Thyroid gland (tissue), 4 donors: Measurements from ENCODE around the gene ABR. TPM values are rescaled to one million over a fixed set of nuclear protein-coding genes. Genes with fewer than 3 reads are reported as not detected.

Experiments used
- DNase-seq, 2 donors: peaks; one replicate each; pipeline ENCODE4 v3.0.0-alpha.2; 2019
- H3K27ac ChIP-seq, 3 donors: fragments of 200-600 bp; sonication (generic); 1 replicate in 2 of 3; 2 replicates in 1 of 3; pipeline ENCODE4 v1.5.1; 2016 to 2019; ENCODE audit warnings: mild to moderate bottlenecking in 1 of 3, moderate library complexity in 1 of 3
- H3K27me3 ChIP-seq: fragments of 200-600 bp; sonication (generic); one replicate; pipeline ENCODE4 v1.5.1; 2019
- H3K36me3 ChIP-seq, 2 donors: fragments of 200-600 bp; sonication (generic); one replicate each; pipeline ENCODE4 v1.5.1; 2016 to 2019
- H3K4me1 ChIP-seq, 2 donors: fragments of 200-600 bp; sonication (generic); one replicate each; pipeline ENCODE4 v1.5.1; 2017 to 2019
- H3K4me3 ChIP-seq, 3 donors: fragments of 200-600 bp; sonication (generic); replicated peaks in 1 of 3; 1 replicate in 2 of 3; 2 replicates in 1 of 3; pipeline ENCODE4 v1.5.1; 2016; ENCODE audit warnings: mild to moderate bottlenecking in 1 of 3
- H3K9me3 ChIP-seq: fragments of 200-600 bp; sonication (generic); one replicate; pipeline ENCODE4 v1.5.1; 2017
- POLR2A ChIP-seq, 2 donors: fragments of 450-650 bp; IDR thresholded peaks; one replicate each; pipeline ENCODE4 v1.6.1; 2017; ENCODE audit warnings: antibody characterized with exemption in 2 of 2, mild to moderate bottlenecking in 2 of 2, moderate library complexity in 1 of 2
- WGBS, 2 donors: methylation state at CpG; one replicate each; pipeline ENCODE4 v1.1.5; 2017; 5-methylcytosine and 5-hydroxymethylcytosine counted together
- intact Hi-C: fragments of 100-400 bp; cut with DNase I; formaldehyde crosslinking; loops from one replicate; pipeline ENCODE4 v1.15.1; 2023
- total RNA-seq, 4 donors: library from RNA; depleted of rRNA; stranded (reverse); fragments of >200 nt; gene quantifications; one replicate each; pipeline ENCODE4 v1.2.3, GENCODE V29; 2016
- TF ChIP-seq, protein P1 (sequence below), 6 experiments: fragments of 200-600 bp in 3 of 6; fragments of 450-650 bp in 3 of 6; sonication (generic) in 3 of 6; IDR thresholded peaks; one replicate each; pipeline ENCODE4 v1.5.1; 2016 to 2019; ENCODE audit warnings: antibody characterized with exemption in 6 of 6, mild to moderate bottlenecking in 2 of 6, inconsistent platforms in 1 of 6, moderate library complexity in 1 of 6

Gene ABR
- total RNA-seq, 4 donors from 2014 or later, result 23.7 to 33.7 (median 31.5) TPM

DNA sequence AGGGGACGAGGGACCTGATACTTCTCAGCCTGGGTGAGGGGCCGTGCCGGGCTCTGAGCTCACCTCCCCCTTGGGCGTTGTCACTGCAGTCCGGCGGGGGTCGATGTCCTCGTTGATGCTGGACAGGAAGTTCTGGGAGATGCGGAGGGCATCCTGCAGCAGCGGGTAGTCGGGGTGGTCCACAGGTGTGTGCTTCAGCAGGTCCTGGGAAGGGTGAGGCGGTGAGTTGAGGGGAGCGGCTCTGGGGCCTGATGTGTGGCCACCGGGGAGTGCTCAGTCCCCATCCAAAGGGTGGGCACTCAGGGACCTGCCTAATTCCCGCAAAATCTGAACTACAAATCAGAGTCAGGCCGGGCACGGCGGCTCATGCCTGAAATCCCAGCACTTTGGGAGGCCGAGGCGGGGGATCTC is 107.2 kb downstream of the ABR start:
- Histone ChIP-seq H3K36me3 (peaks cover 0 to 7% of the 10 kb centered on the region in 2 donors), H3K27ac (no peak overlapping the region), H3K4me3 (no peak overlapping the region), H3K4me1 (no peaks in the 10 kb centered on the region), H3K27me3 (no peaks in the 10 kb centered on the region), H3K9me3 (no peaks in the 10 kb centered on the region)
- TF ChIP-seq, protein P1, sequence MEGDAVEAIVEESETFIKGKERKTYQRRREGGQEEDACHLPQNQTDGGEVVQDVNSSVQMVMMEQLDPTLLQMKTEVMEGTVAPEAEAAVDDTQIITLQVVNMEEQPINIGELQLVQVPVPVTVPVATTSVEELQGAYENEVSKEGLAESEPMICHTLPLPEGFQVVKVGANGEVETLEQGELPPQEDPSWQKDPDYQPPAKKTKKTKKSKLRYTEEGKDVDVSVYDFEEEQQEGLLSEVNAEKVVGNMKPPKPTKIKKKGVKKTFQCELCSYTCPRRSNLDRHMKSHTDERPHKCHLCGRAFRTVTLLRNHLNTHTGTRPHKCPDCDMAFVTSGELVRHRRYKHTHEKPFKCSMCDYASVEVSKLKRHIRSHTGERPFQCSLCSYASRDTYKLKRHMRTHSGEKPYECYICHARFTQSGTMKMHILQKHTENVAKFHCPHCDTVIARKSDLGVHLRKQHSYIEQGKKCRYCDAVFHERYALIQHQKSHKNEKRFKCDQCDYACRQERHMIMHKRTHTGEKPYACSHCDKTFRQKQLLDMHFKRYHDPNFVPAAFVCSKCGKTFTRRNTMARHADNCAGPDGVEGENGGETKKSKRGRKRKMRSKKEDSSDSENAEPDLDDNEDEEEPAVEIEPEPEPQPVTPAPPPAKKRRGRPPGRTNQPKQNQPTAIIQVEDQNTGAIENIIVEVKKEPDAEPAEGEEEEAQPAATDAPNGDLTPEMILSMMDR (IDR thresholded peaks at IDR 0.05), result no peak
- TF ChIP-seq POLR2A (IDR thresholded peaks at IDR 0.05), result no peak
- no peak for DNase-seq
- intact Hi-C loops, result no loop called here
- 90 to 95% methylated on average over 18 to 19 of the region's 20 CpGs for WGBS, 2 donors

DNA sequence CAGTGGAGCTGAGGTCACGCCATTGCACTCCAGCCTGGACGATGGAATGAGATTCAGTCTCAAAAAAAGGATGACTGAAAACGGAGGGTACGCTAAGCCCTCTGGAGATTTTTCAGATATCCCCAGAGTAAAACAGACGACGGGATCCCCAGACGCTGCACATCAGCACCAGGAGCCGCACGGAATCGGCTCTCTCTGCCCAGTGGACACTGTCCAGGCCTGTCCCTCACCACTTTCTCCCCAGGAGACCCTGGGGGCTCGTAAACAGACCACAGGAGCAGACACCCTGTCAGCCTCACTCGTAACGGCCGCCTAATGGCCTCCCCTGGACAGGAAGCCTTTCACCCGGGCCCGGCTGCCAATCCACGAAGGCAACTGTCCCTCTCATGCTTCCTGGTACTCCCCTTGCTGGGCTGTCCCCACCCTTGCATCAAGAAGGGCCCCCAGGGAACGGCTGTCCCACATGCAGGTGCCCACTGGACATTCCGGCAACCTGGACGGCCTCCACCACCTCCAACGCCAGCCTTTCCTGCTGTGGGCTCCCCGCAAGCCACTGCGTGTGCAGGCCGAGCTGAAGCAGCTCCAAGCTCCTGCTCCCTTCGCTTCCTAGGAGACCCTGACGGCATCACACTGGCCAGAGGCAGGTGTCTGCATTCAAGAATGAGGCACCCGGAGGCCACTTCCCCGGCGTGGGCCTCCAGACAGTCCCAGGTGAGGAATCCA is 108.5 kb downstream of the ABR start:
- 93 to 98% methylated on average over 16 to 28 of the region's 29 CpGs for WGBS, 2 donors
- Histone ChIP-seq H3K27ac (no peak overlapping the region), H3K9me3 (no peaks in the 10 kb centered on the region), H3K4me1 (no peaks in the 10 kb centered on the region), H3K4me3 (no peak overlapping the region), H3K27me3 (no peaks in the 10 kb centered on the region), H3K36me3 (peaks cover 0 to 7% of the 10 kb centered on the region in 2 donors)
- TF ChIP-seq, protein P1 (IDR thresholded peaks at IDR 0.05), result no peak
- TF ChIP-seq POLR2A (IDR thresholded peaks at IDR 0.05), result no peak
- no peak for DNase-seq
- intact Hi-C loops, result no loop called here

DNA sequence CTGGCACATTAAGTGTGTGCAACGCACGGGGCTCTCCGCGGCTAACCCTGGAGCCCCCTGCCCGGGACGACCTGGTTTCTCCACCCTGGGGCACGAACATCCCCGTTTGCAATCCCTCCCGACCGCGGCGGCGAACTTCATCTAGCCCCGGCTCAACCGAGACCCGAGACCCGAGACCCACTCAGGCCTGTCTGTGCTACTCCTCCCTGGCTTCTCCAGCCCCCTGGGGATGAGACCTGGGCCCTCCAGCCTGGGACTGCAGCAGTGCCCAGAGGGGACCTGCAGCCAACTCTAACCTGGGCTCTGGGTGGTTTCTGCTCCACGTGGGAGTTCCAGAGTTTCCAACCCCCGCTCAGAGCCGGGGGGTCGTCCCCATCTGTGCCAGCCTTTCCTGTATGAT is 109.4 kb downstream of the ABR start:
- Histone ChIP-seq H3K9me3 (no peaks in the 10 kb centered on the region), H3K36me3 (peaks cover 6 to 7% of the 10 kb centered on the region in 2 donors), H3K27me3 (no peaks in the 10 kb centered on the region), H3K4me3 (no peak overlapping the region), H3K4me1 (no peaks in the 10 kb centered on the region), H3K27ac (no peak overlapping the region)
- no peak for DNase-seq
- TF ChIP-seq POLR2A (IDR thresholded peaks at IDR 0.05), result no peak
- TF ChIP-seq, protein P1 (IDR thresholded peaks at IDR 0.05), result no peak
- 84 to 90% methylated on average over 18 to 21 of the region's 21 CpGs for WGBS, 2 donors
- intact Hi-C loops, result no loop called here

DNA sequence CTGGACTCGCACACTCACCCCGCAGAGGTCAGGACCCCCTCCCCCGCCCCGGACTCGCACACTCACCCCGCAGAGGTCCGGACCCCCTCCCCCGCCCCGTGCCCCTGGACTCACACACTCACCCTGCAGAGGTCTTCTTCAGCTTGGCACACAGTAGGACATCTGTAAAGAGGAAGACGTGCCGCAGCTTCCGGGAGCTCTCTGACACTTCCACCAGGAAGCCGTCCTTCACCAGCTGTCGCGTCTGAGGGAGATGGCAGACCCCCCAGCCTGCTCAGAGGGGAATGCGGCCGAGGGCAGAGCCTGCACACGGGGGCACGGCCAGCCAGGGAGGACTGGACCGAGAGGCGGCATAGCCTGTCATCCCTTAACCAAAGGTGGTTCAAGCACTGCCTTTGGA is 109.9 kb downstream of the ABR start:
- intact Hi-C loops, result no loop called here
- no peak overlapping the region for H3K27ac ChIP-seq
- WGBS, 2 donors, result 94 to 97% methylated on average over 7 to 14 of the region's 21 CpGs
- no peaks in the 10 kb centered on the region for H3K27me3 ChIP-seq
- TF ChIP-seq, protein P1 (IDR thresholded peaks at IDR 0.05), result no peak
- no peak for TF ChIP-seq POLR2A (IDR thresholded peaks at IDR 0.05)
- no peaks in the 10 kb centered on the region for H3K4me1 ChIP-seq
- DNase-seq, result no peak
- no peak overlapping the region for H3K4me3 ChIP-seq
- peaks cover 6 to 7% of the 10 kb centered on the region in 2 donors for H3K36me3 ChIP-seq
- no peaks in the 10 kb centered on the region for H3K9me3 ChIP-seq

DNA sequence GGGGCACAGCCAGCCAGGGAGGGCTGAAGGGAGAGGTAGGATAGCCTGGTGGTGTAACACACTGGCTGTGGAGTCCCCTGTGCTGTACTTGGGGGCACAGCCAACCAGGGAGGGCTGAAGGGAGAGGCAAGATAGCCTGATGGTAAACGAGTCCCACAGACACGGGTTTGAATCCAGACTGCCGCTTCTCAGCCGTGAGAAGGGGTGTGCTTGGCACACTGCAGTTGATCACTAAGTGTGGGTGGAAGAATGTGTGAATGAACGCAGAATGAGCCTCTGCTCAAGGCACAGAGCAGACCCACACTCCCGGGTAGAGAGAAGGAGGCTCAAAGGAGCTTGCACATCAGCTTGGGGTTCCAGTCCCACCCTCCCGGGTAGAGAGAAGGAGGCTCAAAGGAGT is 111.4 kb downstream of the ABR start:
- no peaks in the 10 kb centered on the region for H3K27me3 ChIP-seq
- 90 to 93% methylated on average over 7 of the region's 7 CpGs for WGBS, 2 donors
- no peaks in the 10 kb centered on the region for H3K4me1 ChIP-seq
- intact Hi-C loops, result no loop called here
- H3K27ac ChIP-seq, result no peak overlapping the region
- TF ChIP-seq, protein P1 (IDR thresholded peaks at IDR 0.05), result no peak
- TF ChIP-seq POLR2A (IDR thresholded peaks at IDR 0.05), result no peak
- peaks cover 6 to 12% of the 10 kb centered on the region in 2 donors for H3K36me3 ChIP-seq
- H3K4me3 ChIP-seq, result no peak overlapping the region
- H3K9me3 ChIP-seq, result no peaks in the 10 kb centered on the region
- DNase-seq, result no peak
